GM12878 (cell line): ENCODE results near the gene SUPT6H. TPM values are rescaled to one million over a fixed set of nuclear protein-coding genes. Genes with fewer than 3 reads are reported as not detected.

Experiments used
- ATAC-seq: fragments of 200-7000 bp; cut with Tn5 transposase; 3 replicates; pipeline ENCODE4 v1.9.1; 2020; ENCODE audit warnings: mild to moderate bottlenecking, moderate library complexity
- BruUV-seq: library from RNA; stranded (reverse); fragments of 400-500 nt; replicated peaks from 2 replicates; lab custom pipeline; 2021; lab: Mats Ljungman, UMichigan
- CTCF ChIA-PET: fragments of 300-600 bp; sonication (Branson Sonifier 250); formaldehyde crosslinking; extraction: SDS; loops from one replicate; lab custom pipeline; 2021; ENCODE audit warnings: inconsistent platforms; lab: Yijun Ruan, JAX
- POLR2A ChIA-PET: fragments of 350-600 bp; formaldehyde crosslinking; extraction: SDS; loops from one replicate; lab custom pipeline; 2021; ENCODE audit warnings: inconsistent platforms; lab: Charles Lee
- RAD21 ChIA-PET: fragments of 300-600 bp; sonication (Branson Sonifier 250); formaldehyde crosslinking; loops from one replicate; lab custom pipeline; 2023; ENCODE audit warnings: antibody characterized with exemption; ENCODE audit not compliant: unreplicated experiment; lab: Charles Lee
- SMC1A ChIA-PET: fragments of 300-600 bp; sonication (Branson Sonifier 250); formaldehyde crosslinking; loops from one replicate; lab custom pipeline; 2023; ENCODE audit not compliant: unreplicated experiment, uncharacterized antibody; lab: Charles Lee
- DNase-seq: peaks from one replicate; pipeline ENCODE4 v3.0.0-alpha.2; 2011; ENCODE audit warnings: low read depth, low spot score
- FAIRE-seq: peaks from 3 replicates; lab custom pipeline; 2011; peaks lifted over from hg19 to GRCh38; lab: Jason Lieb, UNC
- H2AFZ ChIP-seq: 2 replicates; pipeline ENCODE4 v1.6.0; 2011; ENCODE audit warnings: low read depth, low read length, control low read depth; ENCODE audit not compliant: control insufficient read depth
- H3K27ac ChIP-seq: 2 replicates; pipeline ENCODE4 v1.5.1; 2011; ENCODE audit warnings: control low read depth; ENCODE audit not compliant: control insufficient read depth, insufficient read depth
- H3K27me3 ChIP-seq, 2 experiments: replicated peaks in 1 of 2; 2 replicates each; pipeline versions ENCODE4 v1.6.0 to v1.6.1; 2011; ENCODE audit warnings: low read length in 1 of 2; ENCODE audit not compliant: control insufficient read depth in 2 of 2, insufficient read depth in 2 of 2
- H3K36me3 ChIP-seq, 2 experiments: 2 replicates each; pipeline ENCODE4 v1.5.1; 2011; ENCODE audit warnings: low read length in 1 of 2; ENCODE audit not compliant: control insufficient read depth in 2 of 2, insufficient read depth in 2 of 2
- H3K4me1 ChIP-seq: 2 replicates; pipeline ENCODE4 v1.6.1; 2011; ENCODE audit warnings: mild to moderate bottlenecking, low read length, moderate library complexity, mixed read lengths; ENCODE audit not compliant: control insufficient read depth, insufficient read depth
- H3K4me2 ChIP-seq: 2 replicates; pipeline ENCODE4 v1.6.0; 2011; ENCODE audit warnings: control low read depth; ENCODE audit not compliant: control insufficient read depth, insufficient read depth
- H3K4me3 ChIP-seq: fragments of 200-600 bp; sonication (generic); 2 replicates; pipeline ENCODE4 v1.5.1; 2016
- H3K79me2 ChIP-seq: 2 replicates; pipeline ENCODE4 v1.6.0; 2011; ENCODE audit warnings: low read length; ENCODE audit not compliant: control insufficient read depth, insufficient read depth
- H3K9ac ChIP-seq: 2 replicates; pipeline ENCODE4 v1.8.0; 2011; ENCODE audit warnings: low read length, control low read depth, mixed read lengths; ENCODE audit not compliant: control insufficient read depth, insufficient read depth
- H3K9me3 ChIP-seq: replicated peaks from 3 replicates; pipeline ENCODE4 v1.5.1; 2011; ENCODE audit warnings: mild to moderate bottlenecking, low read length; ENCODE audit not compliant: control insufficient read depth, insufficient read depth
- H4K20me1 ChIP-seq: 2 replicates; pipeline ENCODE4 v1.6.0; 2011; ENCODE audit not compliant: control insufficient read depth, insufficient read depth
- ESRRA ChIP-seq: IDR thresholded peaks from 2 replicates; pipeline ENCODE4 v1.6.1; 2012; ENCODE audit warnings: mild to moderate bottlenecking, low read length, improper control_type of control experiment
- NKRF ChIP-seq: fragments of 450-650 bp; conservative IDR thresholded peaks from 2 replicates; pipeline ENCODE4 v1.6.1; 2017; ENCODE audit warnings: mild to moderate bottlenecking, moderate library complexity
- NR2C1 ChIP-seq: fragments of 450-650 bp; IDR thresholded peaks from 2 replicates; pipeline ENCODE4 v1.6.1; 2017; ENCODE audit warnings: antibody characterized with exemption, mild to moderate bottlenecking, moderate library complexity
- POLR2AphosphoS5 ChIP-seq: IDR thresholded peaks from 2 replicates; pipeline ENCODE4 v1.6.1; 2011; ENCODE audit warnings: mild to moderate bottlenecking, low read length, inconsistent platforms
- RAD21 ChIP-seq: IDR thresholded peaks from 2 replicates; pipeline ENCODE4 v1.6.1; 2011; ENCODE audit warnings: mild to moderate bottlenecking, low read depth, low read length, moderate library complexity; ENCODE audit not compliant: insufficient read depth
- RELA ChIP-seq: fragments of 450-650 bp; IDR thresholded peaks from 2 replicates; pipeline ENCODE4 v1.8.0; 2014; ENCODE audit warnings: borderline replicate concordance; ENCODE audit not compliant: partially characterized antibody
- RFX5 ChIP-seq: IDR thresholded peaks from 2 replicates; pipeline ENCODE4 v1.6.1; 2011; ENCODE audit warnings: low read depth, low read length, improper control_type of control experiment
- SREBF1 ChIP-seq: IDR thresholded peaks from 2 replicates; pipeline ENCODE4 v1.6.1; 2012; ENCODE audit warnings: mild to moderate bottlenecking, low read length
- TAF1 ChIP-seq: IDR thresholded peaks from 2 replicates; pipeline ENCODE4 v1.6.1; 2011; ENCODE audit warnings: mild to moderate bottlenecking, low read depth, low read length, borderline replicate concordance
- TARDBP ChIP-seq: IDR thresholded peaks from 2 replicates; pipeline ENCODE4 v1.6.1; 2016; ENCODE audit warnings: borderline replicate concordance
- ZBTB4 ChIP-seq: fragments of 450-650 bp; formaldehyde crosslinking; IDR thresholded peaks from 2 replicates; pipeline ENCODE4 v1.4.0; 2022; ENCODE audit warnings: mild to moderate bottlenecking, moderate library complexity
- WGBS: methylation state at CpG from one replicate; pipeline ENCODE4 v1.1.6; 2016; ENCODE audit warnings: low lambda C conversion rate; ENCODE audit not compliant: insufficient replicate concordance, insufficient coverage; ENCODE audit errors: missing lambda C conversion rate; 5-methylcytosine and 5-hydroxymethylcytosine counted together
- in situ Hi-C: fragments of 300-500 bp; cut with MboI; formaldehyde crosslinking; loops from 9 replicates; pipeline ENCODE4 v1.14.3; 2018; ENCODE audit warnings: mixed read lengths
- intact Hi-C: fragments of 100-400 bp; cut with micrococcal nuclease; formaldehyde crosslinking; loops from one replicate; pipeline ENCODE4 v1.14.2; 2022; ENCODE audit not compliant: unreplicated experiment
- polyA plus RNA-seq, 11 experiments: library from polyadenylated mRNA; depleted of rRNA in 4 of 11; unstranded in 6 of 11; stranded (reverse) in 5 of 11; fragments of >200 nt; fragmentation: Nextera tagmentation in 4 of 11; fragmentation: Illumina TruSeq in 1 of 11; extraction: Ambion mirVana in 4 of 11; extraction: Trizol in 1 of 11; gene quantifications; 1 replicate in 1 of 11; 2 replicates in 10 of 11; pipeline versions ENCODE4 v1.2.1 to v1.2.3, GENCODE V29; 2011 to 2016; ENCODE audit warnings: inconsistent platforms in 2 of 11, missing spikeins in 2 of 11, low read depth in 1 of 11
- total RNA-seq, 4 experiments: library from RNA; depleted of rRNA in 3 of 4; stranded (reverse); fragments of >200 nt in 3 of 4; fragmentation: Illumina TruSeq in 1 of 4; extraction: Trizol in 1 of 4; gene quantifications; 2 replicates each; pipeline versions ENCODE4 v1.2.1 to v1.2.3, GENCODE V29; 2013 to 2021
- TF ChIP-seq, protein P1 (sequence below): fragments of 450-650 bp; IDR thresholded peaks from 2 replicates; pipeline ENCODE4 v1.6.1; 2016; ENCODE audit warnings: mild to moderate bottlenecking

Gene SUPT6H
- total and polyA plus RNA-seq, 10 of the 15 experiments (the other 5 are each of a cell fraction or from before 2014, with no cell fraction given): 1.7 to 58.8 (median 37.7) TPM

DNA sequence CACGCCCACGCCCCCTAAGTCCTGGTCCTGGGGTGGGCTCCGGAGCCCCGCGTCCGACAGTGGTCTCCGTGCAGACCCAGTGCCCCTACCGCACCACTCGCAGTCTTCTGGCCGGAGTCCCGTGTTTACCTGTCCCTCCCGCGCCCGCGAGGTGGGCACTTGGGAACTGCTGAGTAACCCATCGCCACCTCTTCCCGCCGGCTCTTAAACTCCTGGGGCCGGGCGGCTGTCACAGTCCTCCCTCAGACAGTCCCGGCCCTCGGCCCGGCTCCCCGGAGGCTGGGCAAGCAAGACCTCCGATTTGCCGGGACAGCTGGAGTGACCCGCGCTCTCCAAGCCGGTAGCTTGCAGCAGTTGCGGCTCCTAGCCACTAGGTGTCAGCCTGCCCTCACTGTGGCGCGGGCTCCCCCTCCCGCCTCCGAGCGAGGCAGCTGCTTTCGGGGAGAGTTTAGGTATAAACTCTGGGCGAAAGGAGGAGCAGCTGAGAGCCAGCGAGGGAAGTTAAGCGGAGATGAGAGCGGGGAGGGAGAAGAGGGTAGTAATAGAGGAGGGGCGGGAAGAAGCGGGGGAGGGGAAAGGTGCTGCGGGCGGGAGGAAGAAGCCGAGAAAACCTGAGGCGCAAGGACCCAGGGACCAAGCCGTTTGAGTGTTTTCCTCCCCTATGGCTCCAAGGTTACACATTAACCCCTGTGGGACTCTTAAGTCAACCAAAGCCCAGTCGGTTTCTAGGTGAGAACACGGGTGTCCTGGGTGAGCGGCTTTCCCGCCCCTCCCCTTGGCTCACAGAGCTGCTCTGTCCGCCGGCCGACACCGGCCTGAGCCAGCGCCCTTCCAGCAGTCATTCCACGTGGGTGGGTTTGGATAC lies 64.9 kb downstream of the SUPT6H start:
- Histone ChIP-seq H4K20me1 (no peaks in the 10 kb centered on the region), H2AFZ (peak overlapping the region; percentile 61), H3K27me3 (no peaks in the 10 kb centered on the region), H3K9ac (peak overlapping the region; percentile 77), H3K4me3 (peak overlapping the region; percentile 67), H3K36me3 (peaks cover 12 to 17% of the 10 kb centered on the region in 2 experiments; a peak in 3 of 4 replicates), H3K4me2 (peak overlapping the region; percentile 98), H3K79me2 (peaks cover 21% of the 10 kb centered on the region), H3K9me3 (no peaks in the 10 kb centered on the region), H3K4me1 (peaks cover 23% of the 10 kb centered on the region), H3K27ac (peak overlapping the region; percentile 94)
- peak; percentile 89 for FAIRE-seq
- RAD21 ChIA-PET: interaction anchor here (0.6 to 6.8 kb wide), 45 partner anchors 7 to 658 kb away, joined by 3 to 375 read pairs (median 5); partner anchors contain the start of genes BLTP2, DHRS13, PHF12 and PIGS
- ATAC-seq: peak; percentile 58
- CTCF ChIA-PET: interaction anchor here (0.7 to 12.6 kb wide), 40 partner anchors 9 to 390 kb away, joined by 3 to 394 read pairs (median 6); partner anchors contain the start of genes BLTP2, DHRS13, FAM222B and FLOT2
- no TSS peak for BruUV-seq
- POLR2A ChIA-PET: interaction anchor here (0.6 to 17.2 kb wide), 33 partner anchors 8 to 568 kb away, joined by 3 to 485 read pairs (median 5); partner anchors contain the start of genes BLTP2, FAM222B, PHF12 and PROCA1
- WGBS: under 1% methylated on average over 52 of the region's 57 CpGs
- intact Hi-C loops (loop anchor here (1.0 to 10.0 kb wide), 8 partner anchors 23 to 388 kb away; partner anchors contain the start of genes DHRS13 and FAM222B), in situ Hi-C loops (loop anchor here (25.0 kb wide), 1 partner anchor 1265 kb away; the partner anchor contains the start of gene KSR1)
- peak; percentile 85 for DNase-seq
- SMC1A ChIA-PET: interaction anchor here (0.8 to 11.3 kb wide), 24 partner anchors 8 to 390 kb away, joined by 3 to 326 read pairs (median 8); partner anchors contain the start of genes BLTP2, DHRS13, FAM222B and FLOT2
- TF ChIP-seq SREBF1: peak; percentile 18; the same call in 1 of the 2 replicates
- TF ChIP-seq RELA: no peak
- peak; percentile 67; the same call in 1 of the 2 replicates for TF ChIP-seq POLR2AphosphoS5
- 0 out of 2 replicates have a peak, but pooled peaks have one; percentile 9 for TF ChIP-seq RFX5
- TF ChIP-seq RAD21: peak; percentile 98
- TF ChIP-seq, protein P1, sequence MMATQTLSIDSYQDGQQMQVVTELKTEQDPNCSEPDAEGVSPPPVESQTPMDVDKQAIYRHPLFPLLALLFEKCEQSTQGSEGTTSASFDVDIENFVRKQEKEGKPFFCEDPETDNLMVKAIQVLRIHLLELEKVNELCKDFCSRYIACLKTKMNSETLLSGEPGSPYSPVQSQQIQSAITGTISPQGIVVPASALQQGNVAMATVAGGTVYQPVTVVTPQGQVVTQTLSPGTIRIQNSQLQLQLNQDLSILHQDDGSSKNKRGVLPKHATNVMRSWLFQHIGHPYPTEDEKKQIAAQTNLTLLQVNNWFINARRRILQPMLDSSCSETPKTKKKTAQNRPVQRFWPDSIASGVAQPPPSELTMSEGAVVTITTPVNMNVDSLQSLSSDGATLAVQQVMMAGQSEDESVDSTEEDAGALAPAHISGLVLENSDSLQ: no peak
- 0 out of 2 replicates have a peak, but pooled peaks have one; percentile 28 for TF ChIP-seq TARDBP
- peak; percentile 54; the same call in 1 of the 2 replicates for TF ChIP-seq TAF1
- TF ChIP-seq ESRRA: no peak; the same call in 1 of the 2 replicates
- TF ChIP-seq NR2C1: no peak
- TF ChIP-seq NKRF: peak; percentile 91
- TF ChIP-seq ZBTB4: no peak
